ENCODE results near the gene APRT. TPM values are rescaled to one million over a fixed set of nuclear protein-coding genes. Genes with fewer than 3 reads are reported as not detected.

The APRT gene
- total RNA-seq, 1 experiment from 2014 or later = 311 TPM

DNA sequence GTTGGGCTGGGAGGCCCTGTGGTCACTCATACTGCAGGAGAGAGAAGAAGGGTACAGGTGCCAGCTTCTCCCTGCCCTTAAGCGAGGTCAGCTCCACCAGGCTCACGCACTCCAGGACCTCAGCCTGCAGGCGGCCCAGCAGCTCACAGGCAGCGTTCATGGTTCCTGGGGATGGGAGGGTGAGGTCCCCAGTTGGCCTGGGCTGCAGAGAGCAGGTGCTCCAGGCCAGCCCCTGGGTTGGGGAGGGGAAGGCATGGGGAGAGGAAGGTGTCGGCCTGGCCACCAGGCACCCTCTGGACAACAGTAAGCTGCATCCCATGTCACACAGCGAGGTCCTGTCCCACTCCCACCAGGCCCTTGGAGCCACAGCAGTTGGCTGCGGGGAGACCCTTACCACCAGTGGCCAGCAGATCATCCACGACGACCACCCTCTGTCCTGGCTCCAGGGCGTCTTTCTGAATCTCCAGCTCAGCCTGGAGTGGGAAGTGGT lies 2.0 kb downstream of the APRT start:
- no peak overlapping the region for H2AFZ ChIP-seq (ENCODE audit: low read depth, low read length, poor library complexity, severe bottlenecking)
- H3K27me3 ChIP-seq (ENCODE audit: insufficient read depth, low read length) = no peaks in the 10 kb centered on the region
- TF ChIP-seq EZH2 (IDR thresholded peaks at IDR 0.05) = no peak
- TF ChIP-seq, protein P1, sequence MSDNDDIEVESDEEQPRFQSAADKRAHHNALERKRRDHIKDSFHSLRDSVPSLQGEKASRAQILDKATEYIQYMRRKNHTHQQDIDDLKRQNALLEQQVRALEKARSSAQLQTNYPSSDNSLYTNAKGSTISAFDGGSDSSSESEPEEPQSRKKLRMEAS (IDR thresholded peaks at IDR 0.05) = no peak
- no peak for TF ChIP-seq TCF7L2 (IDR thresholded peaks at IDR 0.05; ENCODE audit: borderline replicate concordance, extremely low read depth, insufficient read depth, insufficient read length)
- TF ChIP-seq POLR2A (IDR thresholded peaks at IDR 0.05; ENCODE audit: borderline replicate concordance, extremely low read depth, insufficient read depth, insufficient read length) = peak; percentile 43
- TF ChIP-seq POLR2AphosphoS5 (IDR thresholded peaks at IDR 0.05; ENCODE audit: low read depth, low read length) = peak; percentile 33
- TF ChIP-seq, protein P2, sequence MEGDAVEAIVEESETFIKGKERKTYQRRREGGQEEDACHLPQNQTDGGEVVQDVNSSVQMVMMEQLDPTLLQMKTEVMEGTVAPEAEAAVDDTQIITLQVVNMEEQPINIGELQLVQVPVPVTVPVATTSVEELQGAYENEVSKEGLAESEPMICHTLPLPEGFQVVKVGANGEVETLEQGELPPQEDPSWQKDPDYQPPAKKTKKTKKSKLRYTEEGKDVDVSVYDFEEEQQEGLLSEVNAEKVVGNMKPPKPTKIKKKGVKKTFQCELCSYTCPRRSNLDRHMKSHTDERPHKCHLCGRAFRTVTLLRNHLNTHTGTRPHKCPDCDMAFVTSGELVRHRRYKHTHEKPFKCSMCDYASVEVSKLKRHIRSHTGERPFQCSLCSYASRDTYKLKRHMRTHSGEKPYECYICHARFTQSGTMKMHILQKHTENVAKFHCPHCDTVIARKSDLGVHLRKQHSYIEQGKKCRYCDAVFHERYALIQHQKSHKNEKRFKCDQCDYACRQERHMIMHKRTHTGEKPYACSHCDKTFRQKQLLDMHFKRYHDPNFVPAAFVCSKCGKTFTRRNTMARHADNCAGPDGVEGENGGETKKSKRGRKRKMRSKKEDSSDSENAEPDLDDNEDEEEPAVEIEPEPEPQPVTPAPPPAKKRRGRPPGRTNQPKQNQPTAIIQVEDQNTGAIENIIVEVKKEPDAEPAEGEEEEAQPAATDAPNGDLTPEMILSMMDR (IDR thresholded peaks at IDR 0.05 in 2 of 3, conservative IDR thresholded peaks at IDR 0.05 in 1 of 3; ENCODE audit: borderline replicate concordance in 1 of 3, insufficient read depth in 1 of 3, low read depth in 2 of 3, low read length in 2 of 3) = no peak
- H3K27ac ChIP-seq (ENCODE audit: low read depth, low read length) = peak overlapping the region; percentile 100
- RAD21 ChIA-PET (ENCODE audit: low non-redundant PET in 1 of 2, low total read pairs in 2 of 2, uncharacterized antibody in 2 of 2, unreplicated experiment in 2 of 2) = no interaction called here
- H4K20me1 ChIP-seq (ENCODE audit: insufficient read depth) = peaks cover 9% of the 10 kb centered on the region; the same call in 1 of the 2 replicates
- POLR2A ChIA-PET = interaction anchor here (0.7 to 3.2 kb wide), 5 partner anchors 8 to 436 kb away, joined by 3 to 10 read pairs (median 3); partner anchors contain the start of gene ZNF778
- no peaks in the 10 kb centered on the region for H3K9me2 ChIP-seq (ENCODE audit: insufficient read depth)
- H3K36me3 ChIP-seq (ENCODE audit: control insufficient read depth in 1 of 2, insufficient read depth in 2 of 2, low read length in 2 of 2) = peaks cover 19 to 58% of the 10 kb centered on the region in 2 experiments; a peak in 3 of 4 replicates
- no peak for ATAC-seq
- TSS peak; percentile 44 for BruUV-seq (replicated peaks)
- peak overlapping the region; percentile 87 for H3K9ac ChIP-seq (ENCODE audit: low read length)
- peak overlapping the region; percentile 72 to 75 for H3K4me3 ChIP-seq (replicated peaks in 1 of 2; ENCODE audit: low read depth in 1 of 2, low read length in 2 of 2)
- H3K4me1 ChIP-seq (ENCODE audit: control insufficient read depth in 1 of 2, insufficient read depth in 2 of 2, low read length in 2 of 2) = peaks cover 28 to 62% of the 10 kb centered on the region in 2 experiments
- no peak for DNase-seq (ENCODE audit: low read depth, low spot score)
- peaks cover 61% of the 10 kb centered on the region for H3K79me2 ChIP-seq (ENCODE audit: insufficient read depth, low read length)
- H3K9me3 ChIP-seq (ENCODE audit: control insufficient read depth in 1 of 2, insufficient read depth in 1 of 2, low read depth in 1 of 2, low read length in 2 of 2) = no peaks in the 10 kb centered on the region
- CTCF ChIA-PET = interaction anchor here (0.7 to 4.9 kb wide), 4 partner anchors 25 to 362 kb away, joined by 3 to 33 read pairs (median 3); partner anchors contain the start of genes CDH15 and PIEZO1
- intact Hi-C loops (cut with micrococcal nuclease) = loop anchor here (10.0 kb wide), 2 partner anchors 245 to 755 kb away; partner anchors contain the start of gene RPL13
- peak overlapping the region; percentile 94 for H3K4me2 ChIP-seq (ENCODE audit: low read length)
